ENCODE data around the gene CCDC126. TPM values are rescaled to one million over a fixed set of nuclear protein-coding genes. Genes with fewer than 3 reads are reported as not detected.

CCDC126 gene
- total RNA-seq (2022) (10.1 and 11.3 TPM in 2 replicates), Bru-seq, nascent RNA (percentile 62 among the genes with signal in this experiment), BruChase-seq, experiment 1, labeled RNA remaining after a 2-hour chase (percentile 71 among the genes with signal in this experiment), BruChase-seq, experiment 2, labeled RNA remaining after a 6-hour chase (percentile 66 among the genes with signal in this experiment)
- long read RNA-seq, transcript CCDC126-204 (5 exons, 847 nt): minor isoform, 6 of 32 reads
- long read RNA-seq, transcript CCDC126-201 (4 exons, 2,473 nt): major isoform, 16 of 32 reads
- long read RNA-seq, partial matches to known transcripts: 3 of 32 reads
- long read RNA-seq, other reads (novel, unspliced or antisense): 4 of 32 reads

- no peaks in the 10 kb centered on the region for H3K27me3 ChIP-seq (replicated peaks; ENCODE audit: control insufficient read depth, insufficient read depth, low read length)
- peaks cover 18% of the 10 kb centered on the region for H3K4me1 ChIP-seq
- Mint-ChIP-seq H3K27me3 (ENCODE audit: insufficient read depth, unreplicated experiment) (peaks cover 2% of the 10 kb centered on the region), H3K27ac (ENCODE audit: unreplicated experiment) (peak within 1 kb of the TSS; percentile 81), H3K4me3 (ENCODE audit: unreplicated experiment) (peak within 1 kb of the TSS; percentile 94), H3K36me3 (ENCODE audit: insufficient read depth, unreplicated experiment) (peaks cover 10% of the 10 kb centered on the region), H3K9me3 (ENCODE audit: unreplicated experiment) (no peaks in the 10 kb centered on the region), H3K4me1 (ENCODE audit: low read depth, unreplicated experiment) (peaks cover 22% of the 10 kb centered on the region)
- H3K9me3 ChIP-seq: no peaks in the 10 kb centered on the region
- ChIA-PET CTCF (interaction anchor here (0.7 to 1.6 kb wide), 6 partner anchors 26 to 113 kb away, joined by 3 to 12 read pairs (median 4); partner anchors contain the start of genes FAM221A and STK31), POLR2A (interaction anchor here (0.6 to 2.4 kb wide), 4 partner anchors 66 to 114 kb away, joined by 3 to 19 read pairs (median 4); partner anchors contain the start of genes FAM221A and STK31)
- no peaks in the 10 kb centered on the region for H3K36me3 ChIP-seq (ENCODE audit: control insufficient read depth, insufficient read depth, low read length)
- BruUV-seq (replicated peaks): no TSS peak
- no peak for TF ChIP-seq CTCF (IDR thresholded peaks at IDR 0.05; ENCODE audit: insufficient read depth in 1 of 2, low read depth in 1 of 2, low read length in 1 of 2, severe bottlenecking in 1 of 2, unreplicated experiment in 1 of 2)
- H3K4me3 ChIP-seq (ENCODE audit: low read depth, low read length): peak within 1 kb of the TSS; percentile 63
- intact Hi-C loops (cut with micrococcal nuclease; ENCODE audit: unreplicated experiment): loop anchor here (1.0 to 2.0 kb wide), 3 partner anchors 27 to 113 kb away; partner anchors contain the start of genes FAM221A and STK31
- DNase-seq: peak; percentile 95 to 97
Observed at GRCh38 chr7:23597094-23598091, at the start of gene CCDC126. Gene CCDC126 (plus strand): TSS chr7:23597382. CDS start chr7:23611316, 13,934 bp downstream.

DNA sequence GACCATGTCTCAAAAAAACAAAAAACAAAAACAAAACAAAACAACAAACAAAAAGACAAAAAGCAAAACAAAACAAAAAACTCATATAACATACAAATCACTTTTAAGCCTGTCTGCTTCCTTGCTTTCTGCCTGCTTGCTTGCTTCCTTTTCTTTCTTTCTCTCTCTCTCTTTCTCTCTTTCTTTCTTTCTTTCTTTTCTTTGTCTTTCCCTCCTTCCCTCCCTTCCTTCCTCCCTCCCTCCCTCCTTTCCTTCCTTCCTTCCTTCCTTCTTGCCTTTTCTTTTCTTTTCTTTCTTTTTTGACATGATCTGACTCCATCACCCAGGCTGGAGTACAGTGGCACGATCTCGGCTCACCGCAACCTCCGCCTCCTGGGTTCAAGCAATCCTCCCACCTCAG, 49.5 kb upstream of the CCDC126 start:
- H3K9me3 Mint-ChIP-seq (ENCODE audit: unreplicated experiment): no peaks in the 10 kb centered on the region
- H3K4me1 Mint-ChIP-seq (ENCODE audit: low read depth, unreplicated experiment): peaks cover 12% of the 10 kb centered on the region

More for the DNA sequence above, 49.5 kb upstream of the CCDC126 start:
- no peaks in the 10 kb centered on the region for H3K27me3 ChIP-seq (replicated peaks; ENCODE audit: control insufficient read depth, insufficient read depth, low read length)
- no peaks in the 10 kb centered on the region for H3K4me1 ChIP-seq
- DNase-seq: no peak
- CTCF ChIA-PET: interaction anchor here (0.9 to 1.6 kb wide), 3 partner anchors 48 to 163 kb away, joined by 3 to 17 read pairs (median 3); partner anchors contain the start of genes CCDC126 and STK31
- Mint-ChIP-seq H3K27me3 (ENCODE audit: insufficient read depth, unreplicated experiment) (peaks cover 2% of the 10 kb centered on the region), H3K27ac (ENCODE audit: unreplicated experiment) (no peak overlapping the region), H3K36me3 (ENCODE audit: insufficient read depth, unreplicated experiment) (peaks cover 7% of the 10 kb centered on the region), H3K4me3 (ENCODE audit: unreplicated experiment) (no peak overlapping the region)
- POLR2A ChIA-PET: no interaction called here
- intact Hi-C loops (cut with micrococcal nuclease; ENCODE audit: unreplicated experiment): loop anchor here (1.0 kb wide), 3 partner anchors 23 to 163 kb away; partner anchors contain the start of gene STK31
- no peaks in the 10 kb centered on the region for H3K9me3 ChIP-seq
- BruUV-seq (replicated peaks): no TSS peak
- no peak overlapping the region for H3K4me3 ChIP-seq (ENCODE audit: low read depth, low read length)
- TF ChIP-seq CTCF (IDR thresholded peaks at IDR 0.05; ENCODE audit: insufficient read depth in 1 of 2, low read depth in 1 of 2, low read length in 1 of 2, severe bottlenecking in 1 of 2, unreplicated experiment in 1 of 2): no peak
- H3K36me3 ChIP-seq (ENCODE audit: control insufficient read depth, insufficient read depth, low read length): no peaks in the 10 kb centered on the region
